NCI-H2227 treated with DMSO at 0.1 percent for 48 hours (cell line): ENCODE data around the gene BCL2A1.
"Not testable (repeated sequence)": the region's sequence is repeated elsewhere in the genome, so short reads cannot be mapped to it uniquely, and the experiment has no call there.

Experiments
- DNase-seq: peaks from one replicate; lab custom pipeline; 2025; lab: John Stamatoyannopoulos, UW

Gene BCL2A1

GRCh38 chr15:79989183-79989582, 18.2 kb upstream of the BCL2A1 start:
- no peak for DNase-seq

- no peak for DNase-seq
Measured at GRCh38 chr15:79988448-79989117, 17.6 kb upstream of the BCL2A1 start.

GRCh38 chr15:79987969-79988368, 17.0 kb upstream of the BCL2A1 start:
- no peak for DNase-seq

- DNase-seq = no peak
Measured at GRCh38 chr15:79987569-79987955, 16.6 kb upstream of the BCL2A1 start.

GRCh38 chr15:79981831-79982455, 10.9 kb upstream of the BCL2A1 start:
- no peak for DNase-seq

- no peak for DNase-seq
Measured at GRCh38 chr15:79978655-79979514, 7.9 kb upstream of the BCL2A1 start.

- DNase-seq = no peak
Measured at GRCh38 chr15:79978260-79978654, 7.3 kb upstream of the BCL2A1 start.

GRCh38 chr15:79977431-79978054, 6.5 kb upstream of the BCL2A1 start:
- DNase-seq = no peak

- DNase-seq = no peak
Measured at GRCh38 chr15:79973456-79974195, 2.6 kb upstream of the BCL2A1 start.

GRCh38 chr15:79972863-79973262, 1.9 kb upstream of the BCL2A1 start:
- DNase-seq = no peak

- no peak for DNase-seq
Measured at GRCh38 chr15:79970181-79970580, 815 bp downstream of the BCL2A1 start.

GRCh38 chr15:79969146-79969545, 1.9 kb downstream of the BCL2A1 start:
- no peak for DNase-seq

- no peak for DNase-seq
Measured at GRCh38 chr15:79967298-79968182, 3.5 kb downstream of the BCL2A1 start.

- DNase-seq = no peak
Measured at GRCh38 chr15:79966634-79967297, 4.2 kb downstream of the BCL2A1 start.

GRCh38 chr15:79965846-79966630, 5.0 kb downstream of the BCL2A1 start:
- no peak for DNase-seq

- DNase-seq = no peak
Measured at GRCh38 chr15:79964232-79964805, 6.7 kb downstream of the BCL2A1 start.

- not testable (repeated sequence) for DNase-seq
Measured at GRCh38 chr15:79962921-79963320, 8.1 kb downstream of the BCL2A1 start.

- no peak for DNase-seq
Measured at GRCh38 chr15:79962178-79962577, 8.8 kb downstream of the BCL2A1 start.
